ENCODE results near the gene ULK4. TPM values are rescaled to one million over a fixed set of nuclear protein-coding genes. Genes with fewer than 3 reads are reported as not detected.
"Not testable (repeated sequence)": the region's sequence is repeated elsewhere in the genome, so short reads cannot be mapped to it uniquely, and the experiment has no call there.

ULK4 gene
- total RNA-seq, 1 experiment from 2014 or later, result 14.3 TPM

DNA sequence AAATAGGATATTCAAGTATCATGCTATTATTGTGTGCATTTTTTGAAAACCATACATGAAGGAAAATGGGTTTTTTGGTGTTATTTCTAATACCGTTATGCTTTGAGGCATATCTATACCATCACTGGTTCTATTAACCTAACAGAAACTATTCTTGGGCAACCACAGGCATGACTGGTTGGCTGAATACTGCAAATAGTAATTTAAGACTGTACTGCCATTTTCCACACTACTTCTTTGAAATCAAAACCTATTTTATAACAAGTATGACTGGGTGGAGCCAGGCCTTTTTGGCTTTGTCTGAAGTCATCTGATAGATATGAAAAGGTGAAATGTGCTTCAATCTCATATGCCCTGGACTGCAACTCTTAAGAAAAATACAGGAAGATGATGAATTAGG lies 115.1 kb downstream of the ULK4 start:
- BruUV-seq (replicated peaks), result no TSS peak
- ATAC-seq (no peak), DNase-seq (ENCODE audit: low read depth, low spot score) (no peak)
- intact Hi-C loops (cut with micrococcal nuclease; ENCODE audit: unreplicated experiment), result no loop called here
- Histone ChIP-seq H3K4me3 (ENCODE audit: low read depth in 2 of 2, low read length in 2 of 2) (no peak overlapping the region), H3K36me3 (ENCODE audit: control insufficient read depth, insufficient read depth, low read length) (no peaks in the 10 kb centered on the region), H3K27ac (ENCODE audit: low read length) (no peak overlapping the region), H3K9me3 (ENCODE audit: control insufficient read depth, insufficient read depth, low read depth, low read length) (no peaks in the 10 kb centered on the region), H3K27me3 (ENCODE audit: control insufficient read depth, insufficient read depth, low read length) (no peaks in the 10 kb centered on the region), H3K4me1 (ENCODE audit: control insufficient read depth, insufficient read depth, low read length) (no peaks in the 10 kb centered on the region)
- POLR2A ChIA-PET, result no interaction called here
- in situ Hi-C loops (cut with HindIII; ENCODE audit: low pct_unique_long_range_greater_than_20kb, low sequenced_read_pairs), result no loop called here
- TF ChIP-seq TCF7L2 (IDR thresholded peaks at IDR 0.05; ENCODE audit: low read depth, low read length) (no peak), SIN3A (IDR thresholded peaks at IDR 0.05; ENCODE audit: borderline replicate concordance, insufficient read depth, low read depth, low read length) (no peak), POLR2AphosphoS5 (IDR thresholded peaks at IDR 0.05; ENCODE audit: low read depth, low read length) (no peak)
- TF ChIP-seq, protein P1, sequence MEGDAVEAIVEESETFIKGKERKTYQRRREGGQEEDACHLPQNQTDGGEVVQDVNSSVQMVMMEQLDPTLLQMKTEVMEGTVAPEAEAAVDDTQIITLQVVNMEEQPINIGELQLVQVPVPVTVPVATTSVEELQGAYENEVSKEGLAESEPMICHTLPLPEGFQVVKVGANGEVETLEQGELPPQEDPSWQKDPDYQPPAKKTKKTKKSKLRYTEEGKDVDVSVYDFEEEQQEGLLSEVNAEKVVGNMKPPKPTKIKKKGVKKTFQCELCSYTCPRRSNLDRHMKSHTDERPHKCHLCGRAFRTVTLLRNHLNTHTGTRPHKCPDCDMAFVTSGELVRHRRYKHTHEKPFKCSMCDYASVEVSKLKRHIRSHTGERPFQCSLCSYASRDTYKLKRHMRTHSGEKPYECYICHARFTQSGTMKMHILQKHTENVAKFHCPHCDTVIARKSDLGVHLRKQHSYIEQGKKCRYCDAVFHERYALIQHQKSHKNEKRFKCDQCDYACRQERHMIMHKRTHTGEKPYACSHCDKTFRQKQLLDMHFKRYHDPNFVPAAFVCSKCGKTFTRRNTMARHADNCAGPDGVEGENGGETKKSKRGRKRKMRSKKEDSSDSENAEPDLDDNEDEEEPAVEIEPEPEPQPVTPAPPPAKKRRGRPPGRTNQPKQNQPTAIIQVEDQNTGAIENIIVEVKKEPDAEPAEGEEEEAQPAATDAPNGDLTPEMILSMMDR (IDR thresholded peaks at IDR 0.05), result no peak
- TF ChIP-seq, protein P2, sequence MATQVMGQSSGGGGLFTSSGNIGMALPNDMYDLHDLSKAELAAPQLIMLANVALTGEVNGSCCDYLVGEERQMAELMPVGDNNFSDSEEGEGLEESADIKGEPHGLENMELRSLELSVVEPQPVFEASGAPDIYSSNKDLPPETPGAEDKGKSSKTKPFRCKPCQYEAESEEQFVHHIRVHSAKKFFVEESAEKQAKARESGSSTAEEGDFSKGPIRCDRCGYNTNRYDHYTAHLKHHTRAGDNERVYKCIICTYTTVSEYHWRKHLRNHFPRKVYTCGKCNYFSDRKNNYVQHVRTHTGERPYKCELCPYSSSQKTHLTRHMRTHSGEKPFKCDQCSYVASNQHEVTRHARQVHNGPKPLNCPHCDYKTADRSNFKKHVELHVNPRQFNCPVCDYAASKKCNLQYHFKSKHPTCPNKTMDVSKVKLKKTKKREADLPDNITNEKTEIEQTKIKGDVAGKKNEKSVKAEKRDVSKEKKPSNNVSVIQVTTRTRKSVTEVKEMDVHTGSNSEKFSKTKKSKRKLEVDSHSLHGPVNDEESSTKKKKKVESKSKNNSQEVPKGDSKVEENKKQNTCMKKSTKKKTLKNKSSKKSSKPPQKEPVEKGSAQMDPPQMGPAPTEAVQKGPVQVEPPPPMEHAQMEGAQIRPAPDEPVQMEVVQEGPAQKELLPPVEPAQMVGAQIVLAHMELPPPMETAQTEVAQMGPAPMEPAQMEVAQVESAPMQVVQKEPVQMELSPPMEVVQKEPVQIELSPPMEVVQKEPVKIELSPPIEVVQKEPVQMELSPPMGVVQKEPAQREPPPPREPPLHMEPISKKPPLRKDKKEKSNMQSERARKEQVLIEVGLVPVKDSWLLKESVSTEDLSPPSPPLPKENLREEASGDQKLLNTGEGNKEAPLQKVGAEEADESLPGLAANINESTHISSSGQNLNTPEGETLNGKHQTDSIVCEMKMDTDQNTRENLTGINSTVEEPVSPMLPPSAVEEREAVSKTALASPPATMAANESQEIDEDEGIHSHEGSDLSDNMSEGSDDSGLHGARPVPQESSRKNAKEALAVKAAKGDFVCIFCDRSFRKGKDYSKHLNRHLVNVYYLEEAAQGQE (IDR thresholded peaks at IDR 0.05; ENCODE audit: insufficient read depth in 1 of 2, low read depth in 2 of 2, low read length in 1 of 2), result no peak
- CTCF ChIA-PET, result no interaction called here

DNA sequence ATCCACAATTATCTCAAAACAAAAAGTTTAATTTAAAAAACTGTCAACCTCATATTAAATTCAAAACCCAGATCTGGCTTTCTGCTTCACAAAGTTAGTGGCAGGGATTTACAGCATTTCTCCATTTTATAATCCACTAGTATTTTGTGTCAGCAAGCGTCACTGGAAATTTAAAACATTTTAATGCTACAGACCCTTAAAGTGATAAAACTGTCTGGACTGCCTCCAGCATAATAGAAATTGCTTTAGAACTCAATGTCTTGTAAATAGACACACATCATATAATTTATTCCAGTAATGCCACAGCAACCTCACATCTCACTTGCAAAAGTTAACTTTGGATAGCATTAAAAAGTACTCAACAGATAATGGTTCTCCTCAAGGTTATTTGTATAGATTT lies 116.1 kb downstream of the ULK4 start:
- BruUV-seq (replicated peaks), result no TSS peak
- Histone ChIP-seq H3K27ac (ENCODE audit: low read length) (no peak overlapping the region), H3K9me3 (ENCODE audit: control insufficient read depth, insufficient read depth, low read depth, low read length) (no peaks in the 10 kb centered on the region), H3K36me3 (ENCODE audit: control insufficient read depth, insufficient read depth, low read length) (no peaks in the 10 kb centered on the region), H3K4me3 (ENCODE audit: low read depth in 2 of 2, low read length in 2 of 2) (no peak overlapping the region), H3K4me1 (ENCODE audit: control insufficient read depth, insufficient read depth, low read length) (no peaks in the 10 kb centered on the region), H3K27me3 (ENCODE audit: control insufficient read depth, insufficient read depth, low read length) (no peaks in the 10 kb centered on the region)
- in situ Hi-C loops (cut with HindIII; ENCODE audit: low pct_unique_long_range_greater_than_20kb, low sequenced_read_pairs) (no loop called here), intact Hi-C loops (cut with micrococcal nuclease; ENCODE audit: unreplicated experiment) (no loop called here)
- ChIA-PET POLR2A (no interaction called here), CTCF (no interaction called here)
- TF ChIP-seq, protein P2 (IDR thresholded peaks at IDR 0.05; ENCODE audit: insufficient read depth in 1 of 2, low read depth in 2 of 2, low read length in 1 of 2), result no peak
- TF ChIP-seq TCF7L2 (IDR thresholded peaks at IDR 0.05; ENCODE audit: low read depth, low read length) (no peak), POLR2AphosphoS5 (IDR thresholded peaks at IDR 0.05; ENCODE audit: low read depth, low read length) (no peak), SIN3A (IDR thresholded peaks at IDR 0.05; ENCODE audit: borderline replicate concordance, insufficient read depth, low read depth, low read length) (no peak)
- TF ChIP-seq, protein P1 (IDR thresholded peaks at IDR 0.05), result no peak
- no peak for ATAC-seq
- DNase-seq (ENCODE audit: low read depth, low spot score), result no peak

DNA sequence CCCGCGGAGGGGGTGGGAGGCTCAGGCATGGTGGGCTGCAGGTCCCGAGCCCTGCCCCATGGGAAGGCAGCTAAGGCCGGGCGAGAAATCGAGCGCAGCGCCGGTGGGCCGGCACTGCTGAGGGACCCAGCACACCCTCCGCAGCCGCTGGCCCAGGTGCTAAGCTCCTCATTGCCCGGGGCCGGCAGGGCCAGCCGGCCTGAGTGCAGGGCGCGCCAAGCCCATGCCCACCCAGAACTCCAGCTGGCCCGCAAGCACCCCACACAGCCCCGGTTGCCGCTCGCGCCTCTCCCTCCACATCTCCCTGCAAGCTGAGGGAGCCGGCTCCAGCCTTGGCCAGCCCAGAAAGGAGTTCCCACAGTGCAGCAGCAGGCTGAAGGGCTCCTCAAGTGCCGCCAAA lies 117.6 kb downstream of the ULK4 start:
- H3K27me3 ChIP-seq (ENCODE audit: control insufficient read depth, insufficient read depth, low read length); CTCF ChIA-PET; H3K36me3 ChIP-seq (ENCODE audit: control insufficient read depth, insufficient read depth, low read length); in situ Hi-C loops (cut with HindIII; ENCODE audit: low pct_unique_long_range_greater_than_20kb, low sequenced_read_pairs); H3K27ac ChIP-seq (ENCODE audit: low read length); BruUV-seq (replicated peaks); H3K4me3 ChIP-seq (ENCODE audit: low read depth in 2 of 2, low read length in 2 of 2); H3K9me3 ChIP-seq (ENCODE audit: control insufficient read depth, insufficient read depth, low read depth, low read length); DNase-seq (ENCODE audit: low read depth, low spot score); H3K4me1 ChIP-seq (ENCODE audit: control insufficient read depth, insufficient read depth, low read length); ATAC-seq; intact Hi-C loops (cut with micrococcal nuclease; ENCODE audit: unreplicated experiment); POLR2A ChIA-PET: not testable (repeated sequence)
